Upper lobe of right lung (tissue), 1 donor: ENCODE measurements around the gene TRIM14. TPM values are rescaled to one million over a fixed set of nuclear protein-coding genes. Genes with fewer than 3 reads are reported as not detected.

Experiments used
- ATAC-seq: fragments of 200-7000 bp; cut with Tn5 transposase; one replicate; pipeline ENCODE4 v1.9.1; 2020; ENCODE audit warnings: mild to moderate bottlenecking, moderate library complexity
- DNase-seq: peaks from one replicate; pipeline ENCODE4 v3.0.0-alpha.2; 2020
- H3K27ac ChIP-seq: fragments of 200-600 bp; one replicate; pipeline ENCODE4 v1.8.0; 2022
- H3K27me3 ChIP-seq: fragments of 200-600 bp; one replicate; pipeline ENCODE4 v1.8.0; 2022; ENCODE audit warnings: mild to moderate bottlenecking
- H3K36me3 ChIP-seq: fragments of 200-600 bp; one replicate; pipeline ENCODE4 v1.8.0; 2022
- H3K4me1 ChIP-seq: fragments of 200-600 bp; one replicate; pipeline ENCODE4 v1.8.0; 2022
- H3K4me3 ChIP-seq: fragments of 200-600 bp; one replicate; pipeline ENCODE4 v1.8.0; 2022; ENCODE audit warnings: mild to moderate bottlenecking
- H3K9me3 ChIP-seq: fragments of 200-600 bp; one replicate; pipeline ENCODE4 v1.8.0; 2022
- CTCF ChIP-seq: fragments of 200-600 bp; IDR thresholded peaks from one replicate; pipeline ENCODE4 v1.8.0; 2022; ENCODE audit warnings: antibody characterized with exemption
- intact Hi-C: fragments of 100-400 bp; cut with DNase I; formaldehyde crosslinking; loops from one replicate; pipeline ENCODE4 v1.11.0; 2022
- total RNA-seq: library from RNA; stranded (reverse); fragmentation: NEBNext Ultra II Directional; extraction: Animal tissue kit (Norgen Biotek cat#: 25700); gene quantifications from one replicate; pipeline ENCODE4 v1.2.1, GENCODE V29; 2021
- donor health status: DM: no; HTN: yes; CAD: no; lungs with severe emphysema.

Gene TRIM14
- total RNA-seq, 1 donor from 2014 or later, result 38.7 TPM

- no peaks in the 10 kb centered on the region for H3K27me3 ChIP-seq
- intact Hi-C loops, result no loop called here
- DNase-seq (no peak), ATAC-seq (no peak)
- H3K27ac ChIP-seq, result no peak overlapping the region
- H3K9me3 ChIP-seq, result no peaks in the 10 kb centered on the region
- TF ChIP-seq CTCF, result no peak
- no peaks in the 10 kb centered on the region for H3K4me1 ChIP-seq
- no peaks in the 10 kb centered on the region for H3K36me3 ChIP-seq
- no peak overlapping the region for H3K4me3 ChIP-seq
These were observed 72.0 kb downstream of the TRIM14 start for GRCh38 chr9:98047002-98047401.

GRCh38 chr9:98046180-98046543, 72.9 kb downstream of the TRIM14 start:
- no peak for TF ChIP-seq CTCF
- no peaks in the 10 kb centered on the region for H3K27me3 ChIP-seq
- no peak overlapping the region for H3K27ac ChIP-seq
- ATAC-seq (no peak), DNase-seq (no peak)
- H3K9me3 ChIP-seq, result no peaks in the 10 kb centered on the region
- no peaks in the 10 kb centered on the region for H3K36me3 ChIP-seq
- no peaks in the 10 kb centered on the region for H3K4me1 ChIP-seq
- intact Hi-C loops, result no loop called here
- H3K4me3 ChIP-seq, result peak overlapping the region; percentile 23

DNA sequence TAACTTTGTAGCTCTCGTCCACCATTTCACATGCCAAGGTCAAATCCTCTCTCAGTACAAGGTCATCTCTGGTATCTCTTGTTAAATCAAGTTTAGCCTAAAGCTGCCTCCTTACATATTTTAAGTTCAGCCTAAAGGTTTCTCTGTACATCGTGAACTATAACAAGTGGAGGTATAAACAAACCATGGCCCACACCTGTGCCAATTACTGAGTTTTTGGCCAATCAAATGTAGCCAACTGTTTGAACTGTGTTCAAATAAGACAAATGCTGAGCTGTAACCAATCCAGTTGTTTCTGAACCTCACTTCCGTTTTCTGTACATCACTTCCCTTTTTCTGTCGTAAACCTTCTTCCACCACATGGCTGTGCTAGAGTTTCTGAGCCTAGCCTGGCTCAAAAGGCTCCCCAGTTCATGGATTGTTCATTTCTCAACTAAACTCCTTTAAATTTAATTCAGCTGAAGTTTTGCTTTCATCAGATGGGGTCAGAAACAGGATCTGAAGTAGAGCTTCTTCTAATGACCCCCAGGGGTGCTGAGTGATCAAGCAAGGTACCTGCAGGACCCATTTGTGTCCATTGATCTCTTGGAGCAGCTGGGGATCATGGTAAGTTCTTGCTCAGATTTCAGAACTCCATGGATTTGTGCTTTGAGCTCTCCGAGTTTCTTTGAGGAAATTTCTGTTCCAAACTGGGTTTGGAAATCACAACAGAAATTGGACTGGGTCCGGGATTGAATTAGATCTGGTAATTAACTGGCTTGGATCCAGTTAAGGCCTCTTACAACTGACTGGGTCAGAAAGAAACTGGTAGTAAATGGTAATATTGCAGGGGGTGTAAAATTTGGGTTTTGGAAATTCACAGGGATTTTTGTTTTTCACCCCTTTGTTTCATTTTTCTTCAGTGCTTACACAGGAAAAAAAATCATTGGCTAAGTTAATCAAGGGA, 73.5 kb downstream of the TRIM14 start:
- peak overlapping the region; percentile 23 for H3K4me3 ChIP-seq
- DNase-seq, result no peak
- no peaks in the 10 kb centered on the region for H3K4me1 ChIP-seq
- H3K27me3 ChIP-seq, result no peaks in the 10 kb centered on the region
- H3K27ac ChIP-seq, result peak overlapping the region; percentile 20
- no peaks in the 10 kb centered on the region for H3K36me3 ChIP-seq
- peak; percentile 5 for TF ChIP-seq CTCF
- intact Hi-C loops, result no loop called here
- peak; percentile 79 for ATAC-seq
- no peaks in the 10 kb centered on the region for H3K9me3 ChIP-seq

DNA sequence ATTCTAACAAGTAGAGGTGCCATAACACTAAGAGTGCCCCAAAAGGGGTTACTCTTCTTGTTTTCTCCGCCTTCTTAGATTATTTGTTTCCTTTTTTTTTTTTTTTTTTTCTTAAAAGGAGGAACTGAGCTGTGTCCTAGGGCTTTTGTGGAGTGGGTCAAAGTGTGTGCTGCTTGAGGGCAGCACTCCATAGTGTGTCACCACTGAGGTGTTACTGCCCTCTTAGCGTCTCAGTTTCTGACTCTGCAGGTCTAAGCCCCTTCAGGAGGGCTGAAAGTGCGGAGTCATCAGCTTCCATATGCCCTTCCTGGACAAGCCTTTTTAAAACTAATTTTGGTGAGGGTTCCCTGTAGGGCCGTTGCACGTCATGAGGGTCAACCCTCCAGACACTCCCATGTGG, 75.1 kb downstream of the TRIM14 start:
- peak; percentile 49 for ATAC-seq
- no peak for TF ChIP-seq CTCF

GRCh38 chr9:98040212-98040611, 78.8 kb downstream of the TRIM14 start:
- H3K27me3 ChIP-seq, result no peaks in the 10 kb centered on the region
- no peak overlapping the region for H3K27ac ChIP-seq
- H3K36me3 ChIP-seq, result no peaks in the 10 kb centered on the region
- H3K4me3 ChIP-seq, result no peak overlapping the region
- H3K9me3 ChIP-seq, result no peaks in the 10 kb centered on the region
- peaks cover 7% of the 10 kb centered on the region for H3K4me1 ChIP-seq
- intact Hi-C loops, result no loop called here
- DNase-seq (no peak), ATAC-seq (no peak)
- TF ChIP-seq CTCF, result no peak

More for the DNA sequence above, 75.1 kb downstream of the TRIM14 start:
- H3K27ac ChIP-seq, result no peak overlapping the region
- H3K4me3 ChIP-seq, result no peak overlapping the region
- no peaks in the 10 kb centered on the region for H3K36me3 ChIP-seq
- no peaks in the 10 kb centered on the region for H3K27me3 ChIP-seq
- DNase-seq, result no peak
- no peaks in the 10 kb centered on the region for H3K4me1 ChIP-seq
- H3K9me3 ChIP-seq, result no peaks in the 10 kb centered on the region
- intact Hi-C loops, result no loop called here
